ENCODE data around the gene LZTR1. TPM values are rescaled to one million over a fixed set of nuclear protein-coding genes. Genes with fewer than 3 reads are reported as not detected.
"Not testable (repeated sequence)": the region's sequence is repeated elsewhere in the genome, so short reads cannot be mapped to it uniquely, and the experiment has no call there.

The LZTR1 gene
- 89.4 and 91.5 TPM in 2 replicates for total RNA-seq
- long read RNA-seq, partial matches to known transcripts: 4 of 4 reads
- long read RNA-seq, other reads (novel, unspliced or antisense): 0 of 4 reads

DNA sequence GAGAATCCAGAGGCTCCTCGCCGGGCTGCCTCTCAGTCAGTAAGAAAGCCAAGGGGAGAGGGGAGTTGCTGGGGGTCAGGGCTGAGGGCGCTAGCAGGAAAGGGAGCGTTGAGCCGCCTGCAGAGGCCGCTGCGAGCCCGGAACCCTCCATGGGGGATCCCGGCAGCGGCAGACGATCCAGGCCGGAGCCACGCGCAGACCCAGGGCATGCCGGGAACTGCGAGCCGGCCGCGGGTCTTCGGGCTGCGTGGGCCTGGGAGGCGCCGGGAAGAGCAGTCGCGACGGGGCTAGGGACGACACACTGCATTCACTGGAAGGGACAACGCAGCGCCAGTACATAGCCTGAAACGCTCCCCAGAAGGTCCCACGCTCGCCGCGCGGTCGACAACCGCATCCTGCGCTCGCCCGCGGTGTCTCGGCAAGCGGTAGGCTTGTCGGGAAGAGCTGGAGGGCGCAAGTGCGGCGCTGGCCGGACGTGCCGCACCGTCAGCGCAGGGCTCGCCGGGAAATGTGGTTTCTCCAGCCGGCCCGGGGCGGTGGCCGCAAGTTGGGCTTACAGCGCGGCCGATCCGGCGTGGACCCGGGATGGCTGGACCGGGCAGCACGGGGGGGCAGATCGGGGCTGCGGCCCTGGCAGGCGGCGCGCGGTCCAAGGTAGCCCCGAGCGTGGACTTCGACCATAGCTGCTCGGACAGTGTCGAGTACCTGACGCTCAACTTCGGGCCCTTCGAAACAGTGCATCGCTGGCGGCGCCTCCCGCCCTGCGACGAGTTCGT is at the start of gene LZTR1:
Gene LZTR1 (plus strand): TSS at position 511 of the 776 bp plus-strand sequence. CDS start 75 bp downstream, at position 586.
- TF ChIP-seq, protein P1, sequence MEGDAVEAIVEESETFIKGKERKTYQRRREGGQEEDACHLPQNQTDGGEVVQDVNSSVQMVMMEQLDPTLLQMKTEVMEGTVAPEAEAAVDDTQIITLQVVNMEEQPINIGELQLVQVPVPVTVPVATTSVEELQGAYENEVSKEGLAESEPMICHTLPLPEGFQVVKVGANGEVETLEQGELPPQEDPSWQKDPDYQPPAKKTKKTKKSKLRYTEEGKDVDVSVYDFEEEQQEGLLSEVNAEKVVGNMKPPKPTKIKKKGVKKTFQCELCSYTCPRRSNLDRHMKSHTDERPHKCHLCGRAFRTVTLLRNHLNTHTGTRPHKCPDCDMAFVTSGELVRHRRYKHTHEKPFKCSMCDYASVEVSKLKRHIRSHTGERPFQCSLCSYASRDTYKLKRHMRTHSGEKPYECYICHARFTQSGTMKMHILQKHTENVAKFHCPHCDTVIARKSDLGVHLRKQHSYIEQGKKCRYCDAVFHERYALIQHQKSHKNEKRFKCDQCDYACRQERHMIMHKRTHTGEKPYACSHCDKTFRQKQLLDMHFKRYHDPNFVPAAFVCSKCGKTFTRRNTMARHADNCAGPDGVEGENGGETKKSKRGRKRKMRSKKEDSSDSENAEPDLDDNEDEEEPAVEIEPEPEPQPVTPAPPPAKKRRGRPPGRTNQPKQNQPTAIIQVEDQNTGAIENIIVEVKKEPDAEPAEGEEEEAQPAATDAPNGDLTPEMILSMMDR (IDR thresholded peaks at IDR 0.05): peak; percentile 60
- DNase-seq (ENCODE audit: extremely low spot score, unreplicated experiment): peak; percentile 92
- Mint-ChIP-seq H3K4me1 (ENCODE audit: unreplicated experiment) (peaks cover 28% of the 10 kb centered on the region), H3K4me3 (ENCODE audit: unreplicated experiment) (peak within 1 kb of the TSS; percentile 100), H3K9me3 (ENCODE audit: unreplicated experiment) (peaks cover 7% of the 10 kb centered on the region), H3K27me3 (ENCODE audit: unreplicated experiment) (no peaks in the 10 kb centered on the region), H3K36me3 (ENCODE audit: unreplicated experiment) (peaks cover 13% of the 10 kb centered on the region), H3K27ac (ENCODE audit: unreplicated experiment) (peak within 1 kb of the TSS; percentile 92)

DNA sequence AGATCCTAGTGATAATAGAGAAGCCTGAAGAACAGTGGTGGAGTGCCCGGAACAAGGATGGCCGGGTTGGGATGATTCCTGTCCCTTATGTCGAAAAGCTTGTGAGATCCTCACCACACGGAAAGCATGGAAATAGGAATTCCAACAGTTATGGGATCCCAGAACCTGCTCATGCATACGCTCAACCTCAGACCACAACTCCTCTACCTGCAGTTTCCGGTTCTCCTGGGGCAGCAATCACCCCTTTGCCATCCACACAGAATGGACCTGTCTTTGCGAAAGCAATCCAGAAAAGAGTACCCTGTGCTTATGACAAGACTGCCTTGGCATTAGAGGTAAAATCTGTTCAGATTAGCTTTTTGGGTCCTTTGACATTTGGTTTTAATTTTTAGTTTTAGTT is 48.2 kb upstream of the LZTR1 start:
- H3K9me3 Mint-ChIP-seq (ENCODE audit: unreplicated experiment): no peaks in the 10 kb centered on the region
- no peak overlapping the region for H3K27ac Mint-ChIP-seq (ENCODE audit: unreplicated experiment)
- peaks cover 13% of the 10 kb centered on the region for H3K36me3 Mint-ChIP-seq (ENCODE audit: unreplicated experiment)
- peaks cover 11% of the 10 kb centered on the region for H3K4me1 Mint-ChIP-seq (ENCODE audit: unreplicated experiment)
- H3K4me3 Mint-ChIP-seq (ENCODE audit: unreplicated experiment): no peak overlapping the region
- H3K27me3 Mint-ChIP-seq (ENCODE audit: unreplicated experiment): no peaks in the 10 kb centered on the region
- DNase-seq (ENCODE audit: extremely low spot score, unreplicated experiment): no peak
- TF ChIP-seq, protein P1 (IDR thresholded peaks at IDR 0.05): no peak

DNA sequence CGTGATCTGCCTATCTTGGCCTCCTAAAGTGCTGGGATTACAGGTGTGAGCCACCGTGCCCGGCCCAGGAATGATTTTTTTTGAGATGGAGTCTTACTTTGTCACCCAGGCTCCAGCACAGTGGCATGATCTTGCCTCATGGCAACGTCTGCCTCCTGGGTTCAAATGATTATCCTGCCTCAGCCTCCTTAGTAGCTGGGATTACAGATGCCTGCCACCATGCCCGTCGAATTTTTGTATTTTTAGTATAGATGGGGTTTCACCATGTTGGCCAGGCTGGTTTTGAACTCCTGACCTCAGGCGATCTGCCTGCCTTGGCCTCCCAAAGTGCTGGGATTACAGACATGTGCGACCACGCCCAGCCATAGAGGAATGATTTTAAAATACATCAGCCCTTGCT is 47.0 kb upstream of the LZTR1 start:
- Mint-ChIP-seq H3K36me3 (ENCODE audit: unreplicated experiment) (peaks cover 13% of the 10 kb centered on the region), H3K4me1 (ENCODE audit: unreplicated experiment) (peaks cover 15% of the 10 kb centered on the region)
- H3K4me3 Mint-ChIP-seq (ENCODE audit: unreplicated experiment); H3K27me3 Mint-ChIP-seq (ENCODE audit: unreplicated experiment); DNase-seq (ENCODE audit: extremely low spot score, unreplicated experiment); H3K27ac Mint-ChIP-seq (ENCODE audit: unreplicated experiment); H3K9me3 Mint-ChIP-seq (ENCODE audit: unreplicated experiment): not testable (repeated sequence)

GRCh38 chr22:20935780-20936539 is 46.1 kb upstream of the LZTR1 start:
- not testable (repeated sequence) for H3K27me3 Mint-ChIP-seq (ENCODE audit: unreplicated experiment); H3K4me3 Mint-ChIP-seq (ENCODE audit: unreplicated experiment); H3K9me3 Mint-ChIP-seq (ENCODE audit: unreplicated experiment); DNase-seq (ENCODE audit: extremely low spot score, unreplicated experiment); H3K27ac Mint-ChIP-seq (ENCODE audit: unreplicated experiment)
- Mint-ChIP-seq H3K36me3 (ENCODE audit: unreplicated experiment) (peaks cover 13% of the 10 kb centered on the region), H3K4me1 (ENCODE audit: unreplicated experiment) (peaks cover 21% of the 10 kb centered on the region)

- no peaks in the 10 kb centered on the region for H3K9me3 Mint-ChIP-seq (ENCODE audit: unreplicated experiment)
- H3K36me3 Mint-ChIP-seq (ENCODE audit: unreplicated experiment): peaks cover 13% of the 10 kb centered on the region
- TF ChIP-seq, protein P1 (IDR thresholded peaks at IDR 0.05): no peak
- no peak overlapping the region for H3K4me3 Mint-ChIP-seq (ENCODE audit: unreplicated experiment)
- peaks cover 22% of the 10 kb centered on the region for H3K4me1 Mint-ChIP-seq (ENCODE audit: unreplicated experiment)
- no peak for DNase-seq (ENCODE audit: extremely low spot score, unreplicated experiment)
- no peaks in the 10 kb centered on the region for H3K27me3 Mint-ChIP-seq (ENCODE audit: unreplicated experiment)
- no peak overlapping the region for H3K27ac Mint-ChIP-seq (ENCODE audit: unreplicated experiment)
Measured at GRCh38 chr22:20937031-20937793, 44.9 kb upstream of the LZTR1 start.

All from osteocyte (in vitro differentiated cells).